Sigmoid colon (tissue), 4 donors: ENCODE data around the gene VPS52.
A peak's percentile ranks its signal among the peaks of the same experiment; 100 is the strongest.

ENCODE experiments used
- CTCF ChIP-seq, 4 experiments: fragments of 450-650 bp in 3 of 4; fragments of 200-600 bp in 1 of 4; IDR thresholded peaks; one replicate each; pipeline ENCODE4 v1.5.1; 2016 to 2019; ENCODE audit warnings: antibody characterized with exemption in 4 of 4, mild to moderate bottlenecking in 3 of 4, moderate library complexity in 2 of 4
- EP300 ChIP-seq, 4 donors: sonication (generic); formaldehyde crosslinking; IDR thresholded peaks; one replicate each; pipeline ENCODE4 v1.6.1; 2017; ENCODE audit warnings: antibody characterized with exemption in 4 of 4
- POLR2A ChIP-seq, 2 donors: fragments of 450-650 bp; IDR thresholded peaks; one replicate each; pipeline ENCODE4 v1.6.1; 2016; ENCODE audit warnings: antibody characterized with exemption in 2 of 2, mild to moderate bottlenecking in 2 of 2, moderate library complexity in 2 of 2
- POLR2AphosphoS5 ChIP-seq, 4 donors: sonication (generic); formaldehyde crosslinking; IDR thresholded peaks; one replicate each; pipeline ENCODE4 v1.6.1; 2017; ENCODE audit warnings: antibody characterized with exemption in 4 of 4

- TF ChIP-seq CTCF (IDR thresholded peaks at IDR 0.05) (peak; percentile 13 to 52 (median 29)), POLR2A (IDR thresholded peaks at IDR 0.05) (peak; percentile 27 to 40), POLR2AphosphoS5 (IDR thresholded peaks at IDR 0.05) (peak in 3 of 4 donors; percentile 24 to 85 (median 80)), EP300 (IDR thresholded peaks at IDR 0.05) (no peak)
Measured at GRCh38 chr6:33276864-33277662, 5.4 kb upstream of the VPS52 start, which contains the start of gene B3GALT4.
